Skeletal muscle tissue (tissue), 2 donors: Measurements from ENCODE around the gene HAGHL. TPM values are rescaled to one million over a fixed set of nuclear protein-coding genes. Genes with fewer than 3 reads are reported as not detected.

Experiments used
- small RNA-seq: library from RNA; depleted of rRNA; stranded (forward); fragments of <200 nt; gene quantifications from one replicate; pipeline ENCODE3, GENCODE V24; 2014
- total RNA-seq: library from RNA; depleted of rRNA; stranded (reverse); fragments of >200 nt; gene quantifications from one replicate; pipeline ENCODE4 v1.2.3, GENCODE V29; 2014

Gene HAGHL
- total RNA-seq, 1 donor from 2014 or later = 1.0 TPM

Small RNAs within 50 kb of the gene (small RNA-seq; reads per million reads assigned to genes)
- not detected for gene MIR662

Other genes with a start within 250 kb of the HAGHL start
- 9.9 TPM for gene CAPN15, start 199.4 kb upstream of the HAGHL start, total RNA-seq
- gene PRR35, start 166.7 kb upstream of the HAGHL start, total RNA-seq = not detected
- 1.6 TPM for gene NHLRC4, start 160.1 kb upstream of the HAGHL start, total RNA-seq
- 11.0 TPM for gene PIGQ, start 157.1 kb upstream of the HAGHL start, total RNA-seq
- 5.7 TPM for gene RAB40C, start 137.0 kb upstream of the HAGHL start, total RNA-seq
- 0.52 TPM for gene WFIKKN1, start 96.1 kb upstream of the HAGHL start, total RNA-seq
- 32.4 TPM for gene METTL26, start 90.8 kb upstream of the HAGHL start, total RNA-seq
- 20.4 TPM for gene MCRIP2, start 85.3 kb upstream of the HAGHL start, total RNA-seq
- gene WDR90, start 77.7 kb upstream of the HAGHL start, total RNA-seq = 6.3 TPM
- 14.1 TPM for gene RHOT2, start 59.0 kb upstream of the HAGHL start, total RNA-seq
- under 0.01 TPM for gene RHBDL1, start 51.4 kb upstream of the HAGHL start, total RNA-seq
- 87.7 TPM for gene STUB1, start 46.7 kb upstream of the HAGHL start, total RNA-seq
- 13.0 TPM for gene JMJD8, start 42.8 kb upstream of the HAGHL start, total RNA-seq
- 2.1 TPM for gene WDR24, start 36.7 kb upstream of the HAGHL start, total RNA-seq
- gene FBXL16, start 21.3 kb upstream of the HAGHL start, total RNA-seq = not detected
- gene METRN, start 12.0 kb upstream of the HAGHL start, total RNA-seq = 18.3 TPM
- gene ANTKMT, start 6.0 kb upstream of the HAGHL start, total RNA-seq = 12.0 TPM
- gene CCDC78, start 663 bp upstream of the HAGHL start, total RNA-seq = not detected
- 43.3 TPM for gene CIAO3, start 13.9 kb downstream of the HAGHL start, total RNA-seq
- gene MSLN, start 33.6 kb downstream of the HAGHL start, total RNA-seq = 1.0 TPM
- gene RPUSD1, start 61.3 kb downstream of the HAGHL start, total RNA-seq = 8.9 TPM
- 4.2 TPM for gene CHTF18, start 61.5 kb downstream of the HAGHL start, total RNA-seq
- gene GNG13, start 73.6 kb downstream of the HAGHL start, total RNA-seq = not detected
- gene LMF1, start 243.9 kb downstream of the HAGHL start, total RNA-seq = 6.8 TPM